SK-N-SH treated with all-trans-retinoic acid at 6 μM for 48 hours (cell line): ENCODE measurements around the gene UVRAG.

Source experiments
- ATAC-seq: fragments of 200-7000 bp; cut with Tn5 transposase; 3 replicates; pipeline ENCODE4 v1.9.1; 2020; ENCODE audit warnings: mild to moderate bottlenecking, moderate library complexity
- ARNTL ChIP-seq: fragments of 450-650 bp; formaldehyde crosslinking; IDR thresholded peaks from 2 replicates; pipeline ENCODE4 v1.5.0; 2020; ENCODE audit warnings: low read depth, mild to moderate bottlenecking, moderate library complexity, borderline replicate concordance
- BACH2 ChIP-seq: fragments of 250-450 bp; sonication (Bioruptor Pico); IDR thresholded peaks from 2 replicates; pipeline ENCODE4 v1.9.0; 2021; ENCODE audit warnings: mild to moderate bottlenecking, borderline replicate concordance
- CREB5 ChIP-seq: fragments of 250-450 bp; sonication (Bioruptor Pico); IDR thresholded peaks from 2 replicates; pipeline ENCODE4 v1.5.1; 2020; ENCODE audit warnings: low read depth, mild to moderate bottlenecking, moderate library complexity
- CSDC2 ChIP-seq: fragments of 250-450 bp; sonication (Bioruptor Pico); IDR thresholded peaks from 2 replicates; pipeline ENCODE4 v1.5.0; 2020; ENCODE audit warnings: mild to moderate bottlenecking, moderate library complexity
- CSRNP3 ChIP-seq: fragments of 250-450 bp; sonication (Bioruptor Pico); IDR thresholded peaks from 2 replicates; pipeline ENCODE4 v1.5.1; 2021; ENCODE audit warnings: mild to moderate bottlenecking, moderate library complexity
- ESRRG ChIP-seq: fragments of 250-450 bp; sonication (Bioruptor Pico); IDR thresholded peaks from 2 replicates; pipeline ENCODE4 v1.6.1; 2021; ENCODE audit warnings: mild to moderate bottlenecking
- GLIS3 ChIP-seq: fragments of 250-450 bp; sonication (Bioruptor Pico); IDR thresholded peaks from 2 replicates; pipeline ENCODE4 v1.5.0; 2020; ENCODE audit warnings: mild to moderate bottlenecking, moderate library complexity
- ISL1 ChIP-seq: fragments of 250-450 bp; sonication (Bioruptor Pico); IDR thresholded peaks from 2 replicates; pipeline ENCODE4 v2.1.2; 2022; ENCODE audit warnings: mild to moderate bottlenecking, moderate library complexity
- OSR1 ChIP-seq: fragments of 250-450 bp; sonication (Bioruptor Pico); IDR thresholded peaks from 2 replicates; pipeline ENCODE4 v1.8.0; 2022; ENCODE audit warnings: moderate library complexity, mild to moderate bottlenecking, inconsistent platforms
- PATZ1 ChIP-seq: fragments of 250-450 bp; sonication (Bioruptor Pico); IDR thresholded peaks from 2 replicates; pipeline ENCODE4 v1.8.0; 2020; ENCODE audit warnings: mild to moderate bottlenecking, moderate library complexity, borderline replicate concordance
- POU6F1 ChIP-seq: fragments of 250-450 bp; sonication (Bioruptor Pico); IDR thresholded peaks from 2 replicates; pipeline ENCODE4 v1.8.0; 2021; ENCODE audit warnings: low read depth, mild to moderate bottlenecking, moderate library complexity, borderline replicate concordance
- RARB ChIP-seq: fragments of 250-450 bp; sonication (Bioruptor Pico); IDR thresholded peaks from 2 replicates; pipeline ENCODE4 v1.8.0; 2021; ENCODE audit warnings: mild to moderate bottlenecking, moderate library complexity
- SNAI2 ChIP-seq: fragments of 250-450 bp; sonication (Bioruptor Pico); IDR thresholded peaks from 2 replicates; pipeline ENCODE4 v1.5.0; 2020; ENCODE audit warnings: mild to moderate bottlenecking, moderate library complexity
- TCF4 ChIP-seq: fragments of 250-450 bp; sonication (Bioruptor Pico); IDR thresholded peaks from 2 replicates; pipeline ENCODE4 v1.8.0; 2021; ENCODE audit warnings: mild to moderate bottlenecking, moderate library complexity, borderline replicate concordance
- TOX ChIP-seq: fragments of 250-450 bp; sonication (Bioruptor Pico); IDR thresholded peaks from 2 replicates; pipeline ENCODE4 v1.8.0; 2021; ENCODE audit warnings: mild to moderate bottlenecking, moderate library complexity, borderline replicate concordance
- TSHZ2 ChIP-seq: fragments of 250-450 bp; sonication (Bioruptor Pico); IDR thresholded peaks from 2 replicates; pipeline ENCODE4 v1.5.0; 2020; ENCODE audit warnings: mild to moderate bottlenecking, moderate library complexity
- ZC3H10 ChIP-seq: fragments of 250-450 bp; sonication (Bioruptor Pico); IDR thresholded peaks from 2 replicates; pipeline ENCODE4 v1.5.1; 2021; ENCODE audit warnings: mild to moderate bottlenecking, moderate library complexity
- ZFP3 ChIP-seq: fragments of 250-450 bp; sonication (Bioruptor Pico); IDR thresholded peaks from 2 replicates; pipeline ENCODE4 v1.5.0; 2020; ENCODE audit warnings: mild to moderate bottlenecking, moderate library complexity
- ZNF565 ChIP-seq: fragments of 450-650 bp; formaldehyde crosslinking; conservative IDR thresholded peaks from 2 replicates; pipeline ENCODE4 v1.5.0; 2020; ENCODE audit warnings: low read depth, mild to moderate bottlenecking, moderate library complexity
- ZNF70 ChIP-seq: fragments of 450-650 bp; formaldehyde crosslinking; IDR thresholded peaks from 2 replicates; pipeline ENCODE4 v1.5.0; 2020; ENCODE audit warnings: mild to moderate bottlenecking, moderate library complexity
- ZNF8 ChIP-seq: fragments of 450-650 bp; formaldehyde crosslinking; IDR thresholded peaks from 2 replicates; pipeline ENCODE4 v1.5.0; 2020; ENCODE audit warnings: mild to moderate bottlenecking, moderate library complexity

UVRAG gene

GRCh38 chr11:76104285-76104684 is 289.3 kb downstream of the UVRAG start (continued):
- no peak for TF ChIP-seq CSRNP3 (CRISPR knock-in tag)

- ATAC-seq = no peak
- TF ChIP-seq ZFP3 (CRISPR knock-in tag) (no peak), CREB5 (CRISPR knock-in tag) (no peak), BACH2 (CRISPR knock-in tag) (no peak)
Measured at GRCh38 chr11:76105637-76106036, 290.6 kb downstream of the UVRAG start.

GRCh38 chr11:76107971-76108370 is 293.0 kb downstream of the UVRAG start:
- ATAC-seq = peak; percentile 69
- TF ChIP-seq TCF4 = peak; percentile 80
- TF ChIP-seq SNAI2 (CRISPR knock-in tag) = no peak
- TF ChIP-seq, all 23 proteins: peak for 1

GRCh38 chr11:76114238-76114637 is 299.2 kb downstream of the UVRAG start:
- TF ChIP-seq RARB (CRISPR knock-in tag) = no peak
- no peak for TF ChIP-seq POU6F1 (CRISPR knock-in tag)
- 0 out of 2 replicates have a peak, but pooled peaks have one; percentile 41 for TF ChIP-seq ZNF70 (CRISPR knock-in tag)
- no peak for TF ChIP-seq ZC3H10
- TF ChIP-seq ZNF8 (CRISPR knock-in tag) = no peak
- no peak for TF ChIP-seq ESRRG (CRISPR knock-in tag)
- TF ChIP-seq CSDC2 (CRISPR knock-in tag) = no peak
- no peak for TF ChIP-seq ZNF565 (CRISPR knock-in tag)
- ATAC-seq = no peak

GRCh38 chr11:76115555-76115954 is 300.5 kb downstream of the UVRAG start:
- no peak for TF ChIP-seq CSDC2 (CRISPR knock-in tag)
- no peak for TF ChIP-seq TOX (CRISPR knock-in tag)
- TF ChIP-seq GLIS3 (CRISPR knock-in tag) = no peak
- no peak for TF ChIP-seq ZNF565 (CRISPR knock-in tag)
- no peak for TF ChIP-seq ARNTL (CRISPR knock-in tag)
- no peak for TF ChIP-seq RARB (CRISPR knock-in tag)
- TF ChIP-seq PATZ1 (CRISPR knock-in tag) = no peak
- TF ChIP-seq ZFP3 (CRISPR knock-in tag) = no peak
- TF ChIP-seq ESRRG (CRISPR knock-in tag) = no peak
- no peak for TF ChIP-seq ISL1 (CRISPR knock-in tag)
- no peak for TF ChIP-seq BACH2 (CRISPR knock-in tag)
- TF ChIP-seq TSHZ2 = no peak
- no peak for TF ChIP-seq OSR1 (CRISPR knock-in tag)
- ATAC-seq = no peak
